HG03039 (cell line): ENCODE data around the gene MMADHC.

ENCODE experiments used
- ATAC-seq: cut with Tn5 transposase; IDR thresholded peaks from one replicate; pipeline ENCODE4 v1.9.1; 2021; ENCODE audit warnings: mild to moderate bottlenecking, moderate library complexity; ENCODE audit not compliant: unreplicated experiment

The MMADHC gene

GRCh38 chr2:149559341-149560068 is 28.1 kb downstream of the MMADHC start:
- no peak for ATAC-seq

GRCh38 chr2:149556452-149556851 is 31.1 kb downstream of the MMADHC start:
- ATAC-seq, result no peak

- no peak for ATAC-seq
These were observed 34.7 kb downstream of the MMADHC start for GRCh38 chr2:149552830-149553229.

- ATAC-seq, result no peak
These were observed 35.3 kb downstream of the MMADHC start for GRCh38 chr2:149552226-149552625.

GRCh38 chr2:149544692-149545091 is 42.9 kb downstream of the MMADHC start:
- no peak for ATAC-seq

- ATAC-seq, result no peak
These were observed 43.7 kb downstream of the MMADHC start for GRCh38 chr2:149543845-149544244.

GRCh38 chr2:149540138-149540537 is 47.4 kb downstream of the MMADHC start:
- no peak for ATAC-seq

GRCh38 chr2:149538138-149538833 is 49.3 kb downstream of the MMADHC start:
- no peak for ATAC-seq

GRCh38 chr2:149537092-149537726 is 50.4 kb downstream of the MMADHC start:
- ATAC-seq, result no peak

- no peak for ATAC-seq
These were observed 50.9 kb downstream of the MMADHC start for GRCh38 chr2:149536649-149537048.

GRCh38 chr2:149534674-149535073 is 52.9 kb downstream of the MMADHC start:
- ATAC-seq, result no peak

- no peak for ATAC-seq
These were observed 58.6 kb downstream of the MMADHC start for GRCh38 chr2:149528983-149529382.

GRCh38 chr2:149527998-149528755 is 59.4 kb downstream of the MMADHC start:
- no peak for ATAC-seq

GRCh38 chr2:149526689-149527088 is 60.9 kb downstream of the MMADHC start:
- ATAC-seq, result no peak

- ATAC-seq, result no peak
These were observed 62.3 kb downstream of the MMADHC start for GRCh38 chr2:149525323-149525722.
